Cardiac fibroblast (primary cell): ENCODE data around the gene GPR108.
"Not testable (repeated sequence)": the region's sequence is repeated elsewhere in the genome, so short reads cannot be mapped to it uniquely, and the experiment has no call there.

Source experiments
- DNase-seq, 2 donors: peaks; one replicate each; pipeline versions ENCODE4 v3.0.0 to v3.0.0-alpha.2; 2010; ENCODE audit warnings: low read depth in 2 of 2
- H3K4me3 ChIP-seq, 2 donors: replicated peaks in 1 of 2; 1 replicate in 1 of 2; 2 replicates in 1 of 2; pipeline ENCODE4 v1.5.1; 2011; ENCODE audit warnings: low read depth in 2 of 2, low read length in 2 of 2, mild to moderate bottlenecking in 2 of 2, moderate library complexity in 1 of 2
- CTCF ChIP-seq: IDR thresholded peaks from one replicate; pipeline ENCODE4 v1.5.1; 2011; ENCODE audit warnings: low read depth, mild to moderate bottlenecking, low read length, inconsistent platforms

Gene GPR108

GRCh38 chr19:6737284-6737872 lies at the start of gene GPR108:
Gene GPR108 (minus strand): TSS chr19:6737580. CDS start chr19:6737576, 4 bp downstream.
- peak in 1 of 2 donors; percentile 100 for DNase-seq
- no peak for TF ChIP-seq CTCF
- H3K4me3 ChIP-seq, result peak within 1 kb of the TSS; percentile 85 to 91

- DNase-seq, result no peak
- no peak overlapping the region for H3K4me3 ChIP-seq
- no peak for TF ChIP-seq CTCF
Measured at GRCh38 chr19:6779206-6779605, 41.8 kb upstream of the GPR108 start.

- no peak overlapping the region for H3K4me3 ChIP-seq
- no peak for TF ChIP-seq CTCF
- DNase-seq, result no peak
Measured at GRCh38 chr19:6778386-6778785, 41.0 kb upstream of the GPR108 start.

- no peak for TF ChIP-seq CTCF
- DNase-seq, result no peak
- H3K4me3 ChIP-seq, result no peak overlapping the region
Measured at GRCh38 chr19:6777434-6777833, 40.1 kb upstream of the GPR108 start.

GRCh38 chr19:6776999-6777398 lies 39.6 kb upstream of the GPR108 start:
- TF ChIP-seq CTCF, result no peak
- no peak overlapping the region for H3K4me3 ChIP-seq
- no peak for DNase-seq

- not testable (repeated sequence) for DNase-seq, H3K4me3 ChIP-seq
Measured at GRCh38 chr19:6776045-6776444, 38.7 kb upstream of the GPR108 start.

- peak in 1 of 2 donors; percentile 52 for DNase-seq
- no peak for TF ChIP-seq CTCF
- no peak overlapping the region for H3K4me3 ChIP-seq
Measured at GRCh38 chr19:6774821-6775707, 37.7 kb upstream of the GPR108 start.
